C4-2B (cell line): Measurements from ENCODE around the gene ZCWPW1.

Experiments used
- H3K27ac ChIP-seq: fragments of 450-650 bp; 2 replicates; pipeline ENCODE4 v1.5.1; 2017
- ZFX ChIP-seq: fragments of 450-650 bp; IDR thresholded peaks from 2 replicates; pipeline ENCODE4 v1.6.1; 2017
- TF ChIP-seq, protein P1 (sequence below): fragments of 450-650 bp; conservative IDR thresholded peaks from 2 replicates; pipeline ENCODE4 v1.5.1; 2017; ENCODE audit warnings: mild to moderate bottlenecking

The ZCWPW1 gene, protein sequence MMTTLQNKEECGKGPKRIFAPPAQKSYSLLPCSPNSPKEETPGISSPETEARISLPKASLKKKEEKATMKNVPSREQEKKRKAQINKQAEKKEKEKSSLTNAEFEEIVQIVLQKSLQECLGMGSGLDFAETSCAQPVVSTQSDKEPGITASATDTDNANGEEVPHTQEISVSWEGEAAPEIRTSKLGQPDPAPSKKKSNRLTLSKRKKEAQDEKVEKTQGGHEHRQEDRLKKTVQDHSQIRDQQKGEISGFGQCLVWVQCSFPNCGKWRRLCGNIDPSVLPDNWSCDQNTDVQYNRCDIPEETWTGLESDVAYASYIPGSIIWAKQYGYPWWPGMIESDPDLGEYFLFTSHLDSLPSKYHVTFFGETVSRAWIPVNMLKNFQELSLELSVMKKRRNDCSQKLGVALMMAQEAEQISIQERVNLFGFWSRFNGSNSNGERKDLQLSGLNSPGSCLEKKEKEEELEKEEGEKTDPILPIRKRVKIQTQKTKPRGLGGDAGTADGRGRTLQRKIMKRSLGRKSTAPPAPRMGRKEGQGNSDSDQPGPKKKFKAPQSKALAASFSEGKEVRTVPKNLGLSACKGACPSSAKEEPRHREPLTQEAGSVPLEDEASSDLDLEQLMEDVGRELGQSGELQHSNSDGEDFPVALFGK

DNA sequence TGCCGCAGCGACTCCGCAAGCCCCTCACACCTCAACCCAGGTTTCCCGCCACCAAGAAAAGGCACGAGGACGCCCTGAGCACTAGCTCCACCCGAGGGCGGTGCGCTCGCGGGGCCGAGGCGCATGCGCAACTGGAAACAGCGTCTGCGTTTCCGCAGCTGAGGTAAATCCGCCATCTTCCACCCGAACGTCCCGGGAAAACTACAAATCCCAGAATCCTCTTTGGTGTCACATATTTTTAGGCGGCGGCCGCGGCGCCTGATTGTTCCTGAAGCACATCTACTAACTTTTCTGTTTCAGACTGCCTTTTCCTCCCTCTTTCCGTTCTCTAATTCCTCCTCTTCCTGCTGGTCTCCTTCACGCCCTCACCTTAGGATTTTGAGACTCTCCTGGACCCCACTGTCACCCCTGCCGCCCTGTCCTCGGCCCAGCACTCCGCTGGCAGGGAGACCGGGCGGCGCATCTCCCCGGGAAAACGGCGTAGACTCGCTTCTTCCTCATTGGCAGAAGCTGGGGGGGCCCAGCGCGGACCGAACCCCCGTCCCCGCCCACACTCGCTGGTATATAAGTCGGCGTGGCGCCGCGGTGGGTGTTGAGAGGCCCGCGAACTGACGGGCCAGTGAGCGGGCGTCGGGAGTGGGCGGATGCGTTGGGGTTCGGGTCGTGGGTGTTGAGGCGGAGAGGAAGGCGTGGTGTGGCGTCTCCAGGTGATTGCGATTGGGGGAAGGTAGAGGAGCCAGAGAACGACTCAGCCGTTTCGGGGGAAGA, at the start of gene ZCWPW1:
Gene ZCWPW1, minus strand, starts transcription at position 505 of the 768 bp plus-strand sequence. CDS start 8,054 bp downstream, outside the sequence.
- TF ChIP-seq, protein P1, sequence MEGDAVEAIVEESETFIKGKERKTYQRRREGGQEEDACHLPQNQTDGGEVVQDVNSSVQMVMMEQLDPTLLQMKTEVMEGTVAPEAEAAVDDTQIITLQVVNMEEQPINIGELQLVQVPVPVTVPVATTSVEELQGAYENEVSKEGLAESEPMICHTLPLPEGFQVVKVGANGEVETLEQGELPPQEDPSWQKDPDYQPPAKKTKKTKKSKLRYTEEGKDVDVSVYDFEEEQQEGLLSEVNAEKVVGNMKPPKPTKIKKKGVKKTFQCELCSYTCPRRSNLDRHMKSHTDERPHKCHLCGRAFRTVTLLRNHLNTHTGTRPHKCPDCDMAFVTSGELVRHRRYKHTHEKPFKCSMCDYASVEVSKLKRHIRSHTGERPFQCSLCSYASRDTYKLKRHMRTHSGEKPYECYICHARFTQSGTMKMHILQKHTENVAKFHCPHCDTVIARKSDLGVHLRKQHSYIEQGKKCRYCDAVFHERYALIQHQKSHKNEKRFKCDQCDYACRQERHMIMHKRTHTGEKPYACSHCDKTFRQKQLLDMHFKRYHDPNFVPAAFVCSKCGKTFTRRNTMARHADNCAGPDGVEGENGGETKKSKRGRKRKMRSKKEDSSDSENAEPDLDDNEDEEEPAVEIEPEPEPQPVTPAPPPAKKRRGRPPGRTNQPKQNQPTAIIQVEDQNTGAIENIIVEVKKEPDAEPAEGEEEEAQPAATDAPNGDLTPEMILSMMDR = no peak
- peak; percentile 61; the same call in 1 of the 2 replicates for TF ChIP-seq ZFX

DNA sequence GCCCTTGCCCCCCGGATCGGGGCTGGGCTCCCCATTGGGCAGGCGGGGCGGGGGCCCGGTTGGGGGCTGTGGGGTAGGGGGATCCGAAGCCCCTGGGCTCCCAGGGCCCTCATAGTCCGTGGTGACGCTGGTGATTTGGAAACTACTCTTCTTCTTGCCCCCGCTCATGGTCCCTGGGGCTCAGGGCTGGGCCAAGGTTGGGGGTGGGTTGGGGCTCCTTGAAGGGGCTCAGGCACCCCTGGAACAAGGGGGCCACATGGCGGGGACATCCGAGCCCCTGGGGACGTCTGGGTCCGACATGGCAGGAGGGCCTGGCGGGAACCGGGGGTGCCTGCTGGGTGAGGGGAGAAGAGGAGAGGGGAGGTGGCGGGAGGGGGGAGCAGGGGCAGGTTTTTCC, 49.4 kb upstream of the ZCWPW1 start:
- peak overlapping the region; percentile 89 for H3K27ac ChIP-seq
- no peak for TF ChIP-seq ZFX
- TF ChIP-seq, protein P1 = no peak

More for the DNA sequence above, at the start of gene ZCWPW1:
- H3K27ac ChIP-seq = peak within 1 kb of the TSS; percentile 99

- H3K27ac ChIP-seq = peak overlapping the region; percentile 89; the same call in 1 of the 2 replicates
- no peak for TF ChIP-seq ZFX
- TF ChIP-seq, protein P1 = no peak
Measured at GRCh38 chr7:100476903-100477870, 48.7 kb upstream of the ZCWPW1 start.

DNA sequence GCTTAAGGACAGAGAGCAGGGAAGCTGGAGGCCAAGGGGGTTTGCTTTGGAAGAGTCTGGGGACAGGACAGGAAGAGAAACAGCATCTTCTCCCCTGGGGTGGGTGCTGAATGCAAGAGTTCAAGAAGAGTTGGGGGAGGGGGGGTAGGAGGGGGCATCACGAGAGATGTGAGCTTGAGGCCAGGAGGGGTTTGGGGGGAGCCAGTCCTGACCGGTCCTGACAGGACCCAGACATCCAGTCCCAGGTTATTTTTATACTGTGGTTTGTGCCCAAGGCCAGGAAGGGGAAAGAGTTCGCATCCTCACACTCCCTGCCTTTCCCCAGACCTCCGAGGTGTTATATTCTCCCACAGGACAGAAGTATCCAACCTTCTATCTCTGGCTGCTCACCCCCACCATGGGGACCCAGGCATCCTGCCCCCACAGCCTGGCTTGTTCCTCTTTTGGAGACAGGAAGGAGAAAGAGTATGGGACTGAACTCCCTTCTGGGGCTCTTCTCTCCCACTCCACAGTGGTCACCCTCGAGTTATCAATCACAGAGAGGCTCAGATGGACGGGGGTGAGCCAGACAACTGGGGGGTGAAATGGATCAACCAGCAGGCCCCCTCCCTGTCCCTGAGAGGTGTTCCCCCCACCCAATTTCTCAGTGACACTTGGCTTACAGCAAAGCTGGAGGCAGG, 47.7 kb upstream of the ZCWPW1 start:
- H3K27ac ChIP-seq = no peak overlapping the region
- TF ChIP-seq, protein P1 = no peak
- no peak for TF ChIP-seq ZFX

DNA sequence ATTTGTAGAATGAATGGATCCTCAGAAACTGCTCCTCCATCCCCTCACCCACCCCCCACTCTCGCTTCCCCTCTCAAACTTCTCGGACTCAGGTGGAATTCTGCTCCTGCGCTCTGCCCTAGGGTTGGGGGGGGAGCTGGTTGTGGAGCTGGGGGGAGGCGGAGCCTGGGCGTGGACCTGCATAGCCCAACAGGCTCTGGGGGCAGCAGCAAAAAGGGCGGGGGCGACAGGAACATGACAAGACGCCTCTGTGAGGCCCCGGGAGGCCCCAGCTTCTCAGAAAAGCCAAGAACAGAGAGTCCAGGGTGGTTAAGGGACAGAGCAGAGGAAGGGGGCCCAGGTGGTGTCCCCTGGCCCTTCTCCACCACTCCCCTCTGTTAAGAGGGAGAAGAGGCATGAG, 47.0 kb upstream of the ZCWPW1 start:
- H3K27ac ChIP-seq = no peak overlapping the region
- no peak for TF ChIP-seq ZFX
- TF ChIP-seq, protein P1 = no peak

- TF ChIP-seq ZFX = no peak
- TF ChIP-seq, protein P1 = no peak
Measured at GRCh38 chr7:100472854-100473499, 44.5 kb upstream of the ZCWPW1 start.

More at GRCh38 chr7:100472854-100473499, 44.5 kb upstream of the ZCWPW1 start:
- H3K27ac ChIP-seq = no peak overlapping the region
